Mesodermal cell (in vitro differentiated cells): ENCODE results near the gene PRKCI.
"Not testable (repeated sequence)": the region's sequence is repeated elsewhere in the genome, so short reads cannot be mapped to it uniquely, and the experiment has no call there.

Experiments used
- H3K27ac ChIP-seq: 2 replicates; pipeline ENCODE4 v1.7.0; 2013; ENCODE audit warnings: mild to moderate bottlenecking, low read depth, low read length, moderate library complexity; ENCODE audit not compliant: severe bottlenecking
- H3K36me3 ChIP-seq: 2 replicates; pipeline ENCODE4 v1.7.1; 2013; ENCODE audit warnings: mild to moderate bottlenecking, low read length, moderate library complexity; ENCODE audit not compliant: control insufficient read depth, insufficient read depth
- H3K4me1 ChIP-seq: one replicate; pipeline ENCODE4 v1.7.1; 2013; ENCODE audit warnings: mild to moderate bottlenecking, low read length; ENCODE audit not compliant: insufficient read depth, control insufficient read depth, poor library complexity, severe bottlenecking
- H3K4me3 ChIP-seq: 2 replicates; pipeline ENCODE4 v1.7.0; 2013; ENCODE audit warnings: low read length, control low read depth, mild to moderate bottlenecking; ENCODE audit not compliant: insufficient read depth, poor library complexity, severe bottlenecking; ENCODE audit errors: extremely low read depth
- H3K9me3 ChIP-seq: 2 replicates; pipeline ENCODE4 v1.7.1; 2013; ENCODE audit warnings: mild to moderate bottlenecking, low read length, moderate library complexity; ENCODE audit not compliant: control insufficient read depth
- WGBS, 2 experiments: methylation state at CpG; one replicate each; pipeline ENCODE4 v1.1.5; 2013; ENCODE audit warnings: missing lambda C conversion rate in 2 of 2; ENCODE audit not compliant: insufficient coverage in 2 of 2; 5-methylcytosine and 5-hydroxymethylcytosine counted together

PRKCI gene

GRCh38 chr3:170343859-170344258, 121.6 kb downstream of the PRKCI start:
- Histone ChIP-seq H3K27ac (peak overlapping the region; percentile 53), H3K9me3 (peaks cover 18% of the 10 kb centered on the region)
- WGBS, 2 experiments = 63 to 93% methylated on average over 4 of the region's 6 CpGs
- not testable (repeated sequence) for H3K4me1 ChIP-seq, H3K4me3 ChIP-seq, H3K36me3 ChIP-seq

- Histone ChIP-seq H3K27ac (no peak overlapping the region), H3K4me3 (no peak overlapping the region), H3K4me1 (peaks cover 5% of the 10 kb centered on the region), H3K9me3 (peaks cover 15% of the 10 kb centered on the region), H3K36me3 (no peaks in the 10 kb centered on the region)
- 83% methylated on average over 1 of the region's 4 CpGs; no CpG with 5 or more reads in 1 of the 2 experiments for WGBS, 2 experiments
These were observed 122.7 kb downstream of the PRKCI start for GRCh38 chr3:170344971-170345370.

- Histone ChIP-seq H3K36me3 (no peaks in the 10 kb centered on the region), H3K27ac (no peak overlapping the region), H3K9me3 (peaks cover 11% of the 10 kb centered on the region), H3K4me3 (no peak overlapping the region), H3K4me1 (peaks cover 5% of the 10 kb centered on the region)
- 93 to 96% methylated on average over 7 of the region's 12 CpGs for WGBS, 2 experiments
These were observed 124.5 kb downstream of the PRKCI start for GRCh38 chr3:170346481-170347392.

GRCh38 chr3:170350515-170351413, 128.5 kb downstream of the PRKCI start:
- peaks cover 15% of the 10 kb centered on the region for H3K4me1 ChIP-seq
- no peaks in the 10 kb centered on the region for H3K36me3 ChIP-seq
- no peak overlapping the region for H3K4me3 ChIP-seq
- WGBS, 2 experiments = 92 to 94% methylated on average over 6 of the region's 8 CpGs
- H3K27ac ChIP-seq = no peak overlapping the region
- no peaks in the 10 kb centered on the region for H3K9me3 ChIP-seq

- no peak overlapping the region for H3K27ac ChIP-seq
- 85 to 94% methylated on average over 2 to 6 of the region's 7 CpGs for WGBS, 2 experiments
- H3K4me1 ChIP-seq = peaks cover 17% of the 10 kb centered on the region
- no peak overlapping the region for H3K4me3 ChIP-seq
- H3K9me3 ChIP-seq = no peaks in the 10 kb centered on the region
- no peaks in the 10 kb centered on the region for H3K36me3 ChIP-seq
These were observed 130.7 kb downstream of the PRKCI start for GRCh38 chr3:170352936-170353335.

GRCh38 chr3:170353485-170353884, 131.3 kb downstream of the PRKCI start:
- H3K27ac ChIP-seq = no peak overlapping the region
- H3K4me3 ChIP-seq = no peak overlapping the region
- peaks cover 17% of the 10 kb centered on the region for H3K4me1 ChIP-seq
- H3K9me3 ChIP-seq = no peaks in the 10 kb centered on the region
- H3K36me3 ChIP-seq = no peaks in the 10 kb centered on the region

GRCh38 chr3:170354760-170355159, 132.5 kb downstream of the PRKCI start:
- Histone ChIP-seq H3K4me3 (no peak overlapping the region), H3K4me1 (peaks cover 20% of the 10 kb centered on the region), H3K9me3 (no peaks in the 10 kb centered on the region), H3K27ac (peak overlapping the region; percentile 98), H3K36me3 (peaks cover 4% of the 10 kb centered on the region)
- 25 to 50% methylated on average over 2 of the region's 4 CpGs for WGBS, 2 experiments
